ENCODE measurements around the gene VIT.

VIT gene

GRCh38 chr2:36734304-36734703 lies 37.8 kb downstream of the VIT start:
- no peak for DNase-seq (ENCODE audit: low read depth)
- no peak for TF ChIP-seq CTCF (IDR thresholded peaks at IDR 0.05; ENCODE audit: control insufficient read depth, insufficient read depth, low read depth, low read length, missing control alignments)
- no peak overlapping the region for H3K4me3 ChIP-seq (ENCODE audit: control insufficient read depth, low read depth, low read length)

GRCh38 chr2:36737131-36737750 lies 40.7 kb downstream of the VIT start:
- H3K4me3 ChIP-seq (ENCODE audit: control insufficient read depth, low read depth, low read length) = no peak overlapping the region
- no peak for TF ChIP-seq CTCF (IDR thresholded peaks at IDR 0.05; ENCODE audit: control insufficient read depth, insufficient read depth, low read depth, low read length, missing control alignments)
- no peak for DNase-seq (ENCODE audit: low read depth)

DNA sequence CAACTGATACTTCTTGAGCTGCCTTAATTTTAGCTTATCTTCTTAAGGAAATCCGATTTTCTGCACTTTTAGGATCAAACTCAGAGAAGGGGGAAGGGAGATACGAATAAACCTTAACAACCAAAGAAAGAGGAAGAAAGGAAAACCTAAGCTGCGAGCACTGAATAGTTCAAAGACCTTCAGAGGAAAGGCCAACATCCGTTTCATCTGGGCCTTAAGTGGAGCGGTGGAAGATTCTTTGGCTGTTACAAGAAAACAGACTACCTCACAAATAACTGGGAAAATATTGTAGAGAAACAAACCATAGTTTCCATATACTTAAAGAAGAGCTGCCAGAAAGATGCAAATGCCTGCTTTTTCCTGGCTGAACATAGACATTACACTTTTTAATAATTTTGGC lies 43.6 kb downstream of the VIT start:
- no peak for TF ChIP-seq CTCF (IDR thresholded peaks at IDR 0.05; ENCODE audit: control insufficient read depth, insufficient read depth, low read depth, low read length, missing control alignments)

GRCh38 chr2:36741188-36741837 lies 44.8 kb downstream of the VIT start:
- no peak for TF ChIP-seq CTCF (IDR thresholded peaks at IDR 0.05; ENCODE audit: control insufficient read depth, insufficient read depth, low read depth, low read length, missing control alignments)
- DNase-seq (ENCODE audit: low read depth) = no peak
- no peak overlapping the region for H3K4me3 ChIP-seq (ENCODE audit: control insufficient read depth, low read depth, low read length)

More for the DNA sequence above, 43.6 kb downstream of the VIT start:
- H3K4me3 ChIP-seq (ENCODE audit: control insufficient read depth, low read depth, low read length) = no peak overlapping the region
- DNase-seq (ENCODE audit: low read depth) = no peak

DNA sequence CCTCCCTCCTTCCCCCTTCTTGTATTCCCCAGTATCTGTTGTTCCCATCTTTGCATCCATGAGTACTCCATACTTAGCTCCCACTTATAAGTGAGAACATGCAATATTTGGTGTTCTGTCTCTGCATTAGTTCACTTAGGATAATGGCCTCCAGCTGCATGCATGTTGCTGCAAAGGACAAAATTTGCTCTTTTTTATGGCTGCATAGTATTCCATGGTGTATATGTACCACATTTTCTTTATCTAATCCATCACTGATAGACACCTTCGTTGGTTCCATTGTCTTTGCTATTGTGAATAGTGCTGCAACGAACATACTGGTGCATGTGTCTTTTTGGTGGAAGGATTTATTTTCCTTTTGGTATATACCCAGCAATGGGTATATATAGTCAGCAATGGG lies 47.4 kb downstream of the VIT start:
- no peak for TF ChIP-seq CTCF (IDR thresholded peaks at IDR 0.05; ENCODE audit: control insufficient read depth, insufficient read depth, low read depth, low read length, missing control alignments)
- no peak overlapping the region for H3K4me3 ChIP-seq (ENCODE audit: control insufficient read depth, low read depth, low read length)
- DNase-seq (ENCODE audit: low read depth) = no peak

- no peak for TF ChIP-seq CTCF (IDR thresholded peaks at IDR 0.05; ENCODE audit: control insufficient read depth, insufficient read depth, low read depth, low read length, missing control alignments)
These were observed 51.7 kb downstream of the VIT start for GRCh38 chr2:36748166-36748565.

More at GRCh38 chr2:36748166-36748565, 51.7 kb downstream of the VIT start:
- H3K4me3 ChIP-seq (ENCODE audit: control insufficient read depth, low read depth, low read length) = no peak overlapping the region
- DNase-seq (ENCODE audit: low read depth) = no peak

All from AG09309 (cell line).